ENCODE results near the gene RASIP1. TPM values are rescaled to one million over a fixed set of nuclear protein-coding genes. Genes with fewer than 3 reads are reported as not detected.
A peak's percentile ranks its signal among the peaks of the same experiment; 100 is the strongest.

The RASIP1 gene
- total and polyA plus RNA-seq, 2 of the 8 experiments (the other 6 are each of a cell fraction or from before 2014, with no cell fraction given), result 9.3 to 11.4 TPM

DNA sequence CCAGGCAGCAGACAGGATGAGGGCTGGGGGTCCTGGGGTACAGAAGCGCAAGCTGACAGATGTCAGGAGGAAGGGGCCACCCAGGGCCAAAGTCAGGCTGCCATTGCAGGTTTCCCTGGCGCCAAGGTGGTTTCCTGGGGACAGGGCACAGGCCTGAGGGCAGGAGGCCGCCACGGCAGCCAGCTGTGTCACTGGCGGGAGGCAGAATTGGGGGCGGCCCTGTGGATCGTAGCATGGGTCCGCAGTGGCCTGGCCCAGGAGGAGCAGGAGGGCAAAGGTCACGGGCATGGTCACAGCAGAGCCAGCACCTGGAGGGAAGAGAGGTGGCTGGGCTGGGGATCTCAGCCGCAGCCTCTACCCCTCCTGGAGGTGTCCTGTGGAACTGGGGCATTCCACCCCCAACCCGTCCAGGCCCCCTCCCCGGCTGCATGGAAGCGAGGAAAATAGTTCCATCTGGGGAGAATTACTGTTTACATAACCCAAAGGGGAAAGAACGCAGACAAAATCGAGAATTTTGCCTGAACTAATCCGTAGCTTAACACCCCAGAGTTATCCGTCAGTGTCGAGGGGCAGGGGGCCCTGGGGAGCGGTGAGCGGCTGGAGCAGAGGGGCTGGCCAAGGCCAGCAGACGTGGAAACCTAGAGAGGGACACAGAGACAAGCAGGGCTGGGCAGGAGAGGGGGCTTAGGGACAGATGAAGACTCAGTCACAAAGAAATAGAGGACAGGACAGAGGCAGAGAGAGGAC lies 69.5 kb downstream of the RASIP1 start:
- no peak overlapping the region for H2BK120ac ChIP-seq (replicated peaks; ENCODE audit: low read depth, low read length)
- no peak overlapping the region for H2BK12ac ChIP-seq (ENCODE audit: low read depth, low read length)
- POLR2A ChIA-PET (ENCODE audit: partially characterized antibody), result interaction anchor here (1.4 kb wide), 1 partner anchor 25 kb away, joined by 5 read pairs; the partner anchor contains the start of gene CA11
- H4K91ac ChIP-seq (replicated peaks; ENCODE audit: insufficient read length, low read length), result no peak overlapping the region
- no peak overlapping the region for H3K9ac ChIP-seq (replicated peaks in 1 of 4; ENCODE audit: extremely low read depth in 1 of 4, low read depth in 3 of 4, low read length in 3 of 4)
- no peaks in the 10 kb centered on the region for H3K79me1 ChIP-seq (ENCODE audit: low read depth, low read length)
- no peak overlapping the region for H3K56ac ChIP-seq (replicated peaks; ENCODE audit: insufficient read length, low read depth, low read length)
- 89% methylated on average over 21 of the region's 21 CpGs; no CpG with 5 or more reads in 1 of the 2 experiments for WGBS, 2 experiments (ENCODE audit: extremely low coverage in 1 of 2, insufficient coverage in 1 of 2, insufficient read length in 1 of 2, insufficient replicate concordance in 2 of 2, low coverage in 1 of 2, low lambda C conversion rate in 2 of 2, missing lambda C conversion rate in 1 of 2)
- peak overlapping the region; percentile 35; the same call in 1 of the 2 replicates for H4K8ac ChIP-seq (ENCODE audit: extremely low read depth, insufficient read depth, low read length)
- no peak overlapping the region for H3K4me3 ChIP-seq (ENCODE audit: extremely low read depth in 1 of 4, insufficient read depth in 2 of 4, low read depth in 3 of 4, low read length in 4 of 4)
- DNase-seq (ENCODE audit: low read depth in 1 of 2, low spot score in 2 of 2) (no peak), FAIRE-seq (no peak)
- no peak overlapping the region for H3K4ac ChIP-seq (replicated peaks; ENCODE audit: insufficient read length, low read depth, low read length)
- CTCF ChIA-PET (ENCODE audit: partially characterized antibody), result interaction anchor here (0.6 to 1.5 kb wide), 6 partner anchors 8 to 124 kb away, joined by 3 to 4 read pairs (median 3); partner anchors contain the start of gene CA11
- peaks cover 24% of the 10 kb centered on the region; the same call in 1 of the 2 replicates for H3K23me2 ChIP-seq (ENCODE audit: low read depth, low read length)
- H2BK20ac ChIP-seq (ENCODE audit: low read length), result no peak overlapping the region
- H2AFZ ChIP-seq (ENCODE audit: low read length), result no peak overlapping the region
- no peaks in the 10 kb centered on the region for H3K36me3 ChIP-seq (ENCODE audit: control insufficient read depth in 2 of 4, insufficient read depth in 4 of 4, low read length in 3 of 4)
- H4K5ac ChIP-seq (ENCODE audit: insufficient read length, low read depth, low read length), result no peak overlapping the region
- peak overlapping the region; percentile 60; the same call in 1 of the 2 replicates for H3K18ac ChIP-seq (ENCODE audit: extremely low read depth, low read length)
- TF ChIP-seq SAP30 (IDR thresholded peaks at IDR 0.05; ENCODE audit: insufficient read depth, insufficient replicate concordance, low read length) (no peak), FOSL1 (IDR thresholded peaks at IDR 0.05; ENCODE audit: insufficient read depth, low read depth, low read length) (no peak), SP4 (IDR thresholded peaks at IDR 0.05; ENCODE audit: low read length) (no peak), KDM5A (IDR thresholded peaks at IDR 0.05; ENCODE audit: low read length) (no peak), RNF2 (IDR thresholded peaks at IDR 0.05; ENCODE audit: borderline replicate concordance, low read depth, low read length, missing control alignments, poor library complexity, severe bottlenecking) (no peak)
- TF ChIP-seq, protein P1, sequence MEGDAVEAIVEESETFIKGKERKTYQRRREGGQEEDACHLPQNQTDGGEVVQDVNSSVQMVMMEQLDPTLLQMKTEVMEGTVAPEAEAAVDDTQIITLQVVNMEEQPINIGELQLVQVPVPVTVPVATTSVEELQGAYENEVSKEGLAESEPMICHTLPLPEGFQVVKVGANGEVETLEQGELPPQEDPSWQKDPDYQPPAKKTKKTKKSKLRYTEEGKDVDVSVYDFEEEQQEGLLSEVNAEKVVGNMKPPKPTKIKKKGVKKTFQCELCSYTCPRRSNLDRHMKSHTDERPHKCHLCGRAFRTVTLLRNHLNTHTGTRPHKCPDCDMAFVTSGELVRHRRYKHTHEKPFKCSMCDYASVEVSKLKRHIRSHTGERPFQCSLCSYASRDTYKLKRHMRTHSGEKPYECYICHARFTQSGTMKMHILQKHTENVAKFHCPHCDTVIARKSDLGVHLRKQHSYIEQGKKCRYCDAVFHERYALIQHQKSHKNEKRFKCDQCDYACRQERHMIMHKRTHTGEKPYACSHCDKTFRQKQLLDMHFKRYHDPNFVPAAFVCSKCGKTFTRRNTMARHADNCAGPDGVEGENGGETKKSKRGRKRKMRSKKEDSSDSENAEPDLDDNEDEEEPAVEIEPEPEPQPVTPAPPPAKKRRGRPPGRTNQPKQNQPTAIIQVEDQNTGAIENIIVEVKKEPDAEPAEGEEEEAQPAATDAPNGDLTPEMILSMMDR (IDR thresholded peaks at IDR 0.05; ENCODE audit: control extremely low read depth in 1 of 3, insufficient read depth in 1 of 3, low read depth in 1 of 3, low read length in 3 of 3), result no peak
- no peak overlapping the region for H2AK5ac ChIP-seq (ENCODE audit: low read depth, low read length)
- no peak overlapping the region for H3K14ac ChIP-seq (ENCODE audit: insufficient read length)
- 0 out of 2 replicates have a peak overlapping the region, but pooled peaks have one; percentile 46 for H2BK15ac ChIP-seq (ENCODE audit: low read length)
- H3K79me2 ChIP-seq (ENCODE audit: control insufficient read depth in 1 of 2, insufficient read depth in 2 of 2, low read length in 2 of 2), result no peaks in the 10 kb centered on the region; a peak in 1 of 4 replicates
- no peak overlapping the region for H3K4me2 ChIP-seq (ENCODE audit: insufficient read depth in 1 of 2, low read depth in 2 of 2, low read length in 2 of 2)
- peaks cover 0 to 4% of the 10 kb centered on the region in 2 experiments for H4K20me1 ChIP-seq (replicated peaks in 1 of 2; ENCODE audit: control insufficient read depth in 1 of 2, insufficient read depth in 2 of 2, low read length in 2 of 2)
- peaks cover 0 to 3% of the 10 kb centered on the region in 2 experiments; a peak in 1 of 4 replicates for H3K9me3 ChIP-seq (ENCODE audit: insufficient read depth in 2 of 2, low read depth in 1 of 2, low read length in 1 of 2)
- H2BK5ac ChIP-seq (ENCODE audit: low read depth, low read length), result no peak overlapping the region
- peaks cover 2 to 23% (median 19%) of the 10 kb centered on the region in 4 experiments for H3K4me1 ChIP-seq (replicated peaks in 1 of 4; ENCODE audit: control insufficient read depth in 3 of 4, insufficient read depth in 4 of 4, low read length in 3 of 4)
- no peak overlapping the region for H3K23ac ChIP-seq (ENCODE audit: insufficient read length)
- H3K27me3 ChIP-seq (replicated peaks in 1 of 4; ENCODE audit: control insufficient read depth in 3 of 4, extremely low read depth in 1 of 4, insufficient read depth in 3 of 4, low read length in 3 of 4), result peaks cover 0 to 5% (median 3%) of the 10 kb centered on the region in 4 experiments; a peak in 2 of 7 replicates
- H3K27ac ChIP-seq (ENCODE audit: low read depth, low read length), result no peak overlapping the region

All from H1 (cell line).